Activated CD8-positive, alpha-beta T cell treated with anti-CD3 and anti-CD28 coated beads, Interleukin-2, amount 10 ng/mL, durations not matched to agents 7 days and 5 days (primary cell): ENCODE data around the gene DNASE1L1. TPM values are rescaled to one million over a fixed set of nuclear protein-coding genes. Genes with fewer than 3 reads are reported as not detected.

Experiments
- ATAC-seq: fragments of 150-1000 bp; cut with Tn5 transposase; one replicate; pipeline ENCODE4 v1.10.0; 2021; ENCODE audit warnings: moderate library complexity
- CTCF ChIA-PET: fragments of 350-600 bp; sonication (Branson Sonifier 250); formaldehyde crosslinking; loops from one replicate; lab custom pipeline; 2021; ENCODE audit warnings: antibody characterized with exemption; lab: Charles Lee
- POLR2A ChIA-PET: fragments of 350-600 bp; sonication (Branson Sonifier 250); formaldehyde crosslinking; loops from one replicate; lab custom pipeline; 2021; ENCODE audit warnings: antibody characterized with exemption; lab: Charles Lee
- DNase-seq: peaks from one replicate; pipeline ENCODE4 v3.0.0-alpha.2; 2020
- H3K27ac Mint-ChIP-seq: one replicate; pipeline ENCODE4 v1.8.0; 2021; ENCODE audit warnings: mild to moderate bottlenecking, mixed read lengths
- H3K27me3 Mint-ChIP-seq: one replicate; pipeline ENCODE4 v1.8.0; 2021; ENCODE audit warnings: low read depth, mixed read lengths
- H3K36me3 Mint-ChIP-seq: one replicate; pipeline ENCODE4 v1.8.0; 2021; ENCODE audit warnings: low read depth, mixed read lengths
- H3K4me1 Mint-ChIP-seq: one replicate; pipeline ENCODE4 v1.8.0; 2021; ENCODE audit warnings: low read depth, mixed read lengths
- H3K4me3 Mint-ChIP-seq: one replicate; pipeline ENCODE4 v1.8.0; 2021; ENCODE audit warnings: mild to moderate bottlenecking, mixed read lengths
- H3K9me3 Mint-ChIP-seq: one replicate; pipeline ENCODE4 v1.8.0; 2022; ENCODE audit warnings: mixed read lengths; ENCODE audit not compliant: insufficient read depth
- total RNA-seq, 2 experiments: library from RNA; stranded (reverse); gene quantifications; one replicate each; pipeline ENCODE4 v1.2.3, GENCODE V29; 2021

The DNASE1L1 gene
- total RNA-seq, 2 experiments from 2014 or later, result 22.5 to 26.5 TPM

GRCh38 chrX:154362085-154362742 lies 46.8 kb downstream of the DNASE1L1 start:
- POLR2A ChIA-PET, result no interaction called here
- H3K27ac Mint-ChIP-seq, result no peak overlapping the region
- no peak overlapping the region for H3K4me3 Mint-ChIP-seq
- ATAC-seq (no peak), DNase-seq (no peak)
- H3K27me3 Mint-ChIP-seq, result no peaks in the 10 kb centered on the region
- peaks cover 31% of the 10 kb centered on the region for H3K4me1 Mint-ChIP-seq
- CTCF ChIA-PET, result interaction anchor here (1.2 kb wide), 1 partner anchor 11 kb away, joined by 3 read pairs; no protein-coding TSS in a partner anchor
- peaks cover 39% of the 10 kb centered on the region for H3K36me3 Mint-ChIP-seq
- no peaks in the 10 kb centered on the region for H3K9me3 Mint-ChIP-seq

DNA sequence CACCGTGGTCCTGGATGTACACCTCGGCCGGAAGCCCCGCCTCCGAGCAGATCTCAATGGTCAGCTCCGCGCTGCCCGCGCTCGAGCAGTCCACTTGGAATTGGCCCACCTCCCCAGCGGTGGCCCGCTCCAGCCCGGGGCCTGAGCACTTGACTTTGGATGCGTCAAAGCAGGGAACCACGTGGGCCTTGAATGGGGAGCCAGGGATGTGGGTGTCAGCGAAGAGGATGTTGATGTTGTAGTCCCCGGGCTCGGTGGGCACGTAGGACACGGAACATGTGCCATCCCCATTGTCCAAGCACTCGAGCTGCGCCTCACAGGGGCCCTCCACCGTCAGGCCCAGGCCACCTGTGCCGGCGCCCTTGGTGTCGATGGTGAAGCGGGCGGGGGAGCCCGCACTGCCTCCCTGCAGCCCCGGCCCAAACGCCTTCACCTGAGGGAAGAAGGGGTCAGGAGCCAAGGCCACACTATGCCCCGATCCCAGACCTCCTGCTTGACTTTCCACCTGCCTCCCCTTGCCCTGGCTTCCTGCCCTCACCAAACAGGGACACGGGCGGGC lies 48.8 kb downstream of the DNASE1L1 start:
- no peaks in the 10 kb centered on the region for H3K9me3 Mint-ChIP-seq
- no peak overlapping the region for H3K27ac Mint-ChIP-seq
- peaks cover 32% of the 10 kb centered on the region for H3K4me1 Mint-ChIP-seq
- no peak overlapping the region for H3K4me3 Mint-ChIP-seq
- DNase-seq (no peak), ATAC-seq (no peak)
- ChIA-PET CTCF (no interaction called here), POLR2A (no interaction called here)
- peaks cover 44% of the 10 kb centered on the region for H3K36me3 Mint-ChIP-seq
- H3K27me3 Mint-ChIP-seq, result no peaks in the 10 kb centered on the region

DNA sequence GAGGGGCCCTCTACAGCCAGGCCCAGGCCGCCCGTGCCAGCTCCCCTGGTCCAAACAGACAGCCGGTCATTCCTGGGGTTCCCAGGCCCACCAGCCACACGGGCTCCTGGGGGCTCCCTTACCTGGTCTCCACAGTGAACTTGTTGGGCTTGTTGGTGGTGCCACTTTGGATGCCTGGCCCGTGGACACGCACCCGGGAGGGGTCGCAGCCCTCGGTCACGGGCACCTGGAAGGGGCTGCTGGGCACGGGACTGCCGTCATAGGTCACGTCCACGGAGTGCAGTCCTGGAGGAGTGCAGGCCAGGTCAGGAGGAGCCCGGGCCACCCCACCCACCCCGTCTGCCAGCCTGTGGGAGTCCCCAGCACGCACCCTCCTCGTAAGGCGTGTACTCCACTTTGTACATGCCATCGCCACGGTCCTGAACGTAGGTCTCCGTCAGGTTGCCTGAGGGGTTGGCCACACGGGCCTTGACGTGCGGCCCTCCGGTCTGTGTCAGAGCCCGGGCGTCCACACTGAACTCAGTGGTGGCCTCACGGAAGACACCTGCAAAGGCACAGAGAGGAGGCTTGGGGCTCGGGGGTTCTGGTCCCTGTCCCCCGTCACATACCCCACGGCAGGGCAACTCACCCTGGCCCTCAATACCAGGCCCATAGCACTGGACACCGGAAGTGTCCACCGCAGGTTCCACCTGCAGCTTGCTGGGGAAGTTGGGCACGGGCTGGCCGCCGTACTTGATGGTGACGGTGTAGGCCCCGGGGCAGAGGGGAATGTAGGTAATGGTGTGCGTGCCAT lies 49.5 kb downstream of the DNASE1L1 start:
- H3K36me3 Mint-ChIP-seq, result peaks cover 41% of the 10 kb centered on the region
- no peak overlapping the region for H3K4me3 Mint-ChIP-seq
- no peak for ATAC-seq
- H3K27ac Mint-ChIP-seq, result no peak overlapping the region
- no peak for DNase-seq
- peaks cover 29% of the 10 kb centered on the region for H3K4me1 Mint-ChIP-seq
- H3K9me3 Mint-ChIP-seq, result no peaks in the 10 kb centered on the region
- H3K27me3 Mint-ChIP-seq, result no peaks in the 10 kb centered on the region
- POLR2A ChIA-PET, result no interaction called here
- CTCF ChIA-PET, result no interaction called here

- Mint-ChIP-seq H3K27me3 (no peaks in the 10 kb centered on the region), H3K4me3 (no peak overlapping the region), H3K27ac (no peak overlapping the region), H3K36me3 (peaks cover 38% of the 10 kb centered on the region), H3K4me1 (peaks cover 36% of the 10 kb centered on the region), H3K9me3 (no peaks in the 10 kb centered on the region)
- CTCF ChIA-PET, result no interaction called here
- no peak for ATAC-seq
- POLR2A ChIA-PET, result no interaction called here
- no peak for DNase-seq
Observed at GRCh38 chrX:154358829-154359228, 50.2 kb downstream of the DNASE1L1 start.

DNA sequence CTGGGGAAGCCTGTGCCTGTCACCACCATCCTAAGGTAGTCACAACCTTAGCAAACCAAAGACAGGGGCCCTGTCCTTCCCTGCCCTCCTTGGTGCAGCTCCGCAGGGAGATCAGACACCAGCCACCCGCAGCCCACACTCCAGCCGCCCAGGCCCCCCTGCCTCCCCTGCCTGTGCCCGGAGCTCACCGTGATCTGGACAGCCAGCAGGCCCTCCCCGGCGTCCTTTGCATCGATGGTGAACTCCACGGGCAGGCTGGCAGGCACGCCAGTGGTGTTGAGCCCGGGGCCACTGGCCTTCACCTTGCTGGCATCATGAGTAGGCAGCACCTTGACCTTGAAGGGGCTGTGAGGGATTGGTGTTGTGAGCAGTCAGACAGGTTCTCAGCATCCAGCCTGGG lies 51.0 kb downstream of the DNASE1L1 start:
- H3K36me3 Mint-ChIP-seq, result peaks cover 41% of the 10 kb centered on the region
- ChIA-PET CTCF (no interaction called here), POLR2A (interaction anchor here (1.0 kb wide), 1 partner anchor 9 kb away, joined by 3 read pairs; no protein-coding TSS in a partner anchor)
- H3K9me3 Mint-ChIP-seq, result no peaks in the 10 kb centered on the region
- H3K27ac Mint-ChIP-seq, result no peak overlapping the region
- no peaks in the 10 kb centered on the region for H3K27me3 Mint-ChIP-seq
- H3K4me1 Mint-ChIP-seq, result peaks cover 42% of the 10 kb centered on the region
- DNase-seq (no peak), ATAC-seq (no peak)
- no peak overlapping the region for H3K4me3 Mint-ChIP-seq

DNA sequence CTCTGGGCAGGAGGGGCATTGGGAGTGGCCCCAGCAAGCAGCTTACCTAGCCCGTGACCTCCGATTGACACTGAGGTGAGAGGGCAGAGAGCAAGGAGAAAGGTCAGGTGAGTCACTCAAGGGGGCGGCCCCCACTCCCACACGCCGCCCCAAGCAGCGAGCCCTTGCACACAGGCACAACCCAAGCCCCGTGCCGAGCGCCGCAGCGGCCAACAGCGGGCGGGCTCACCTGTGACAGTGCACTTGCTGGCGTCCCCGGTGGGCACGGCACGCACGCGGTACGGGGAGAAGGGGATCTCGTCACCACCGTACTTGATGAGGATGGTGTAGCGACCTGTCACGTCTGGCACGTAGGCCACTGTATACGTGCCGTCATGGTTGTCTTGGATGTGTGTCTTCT lies 51.8 kb downstream of the DNASE1L1 start:
- Mint-ChIP-seq H3K4me3 (no peak overlapping the region), H3K27me3 (no peaks in the 10 kb centered on the region), H3K9me3 (no peaks in the 10 kb centered on the region), H3K36me3 (peaks cover 39% of the 10 kb centered on the region), H3K27ac (no peak overlapping the region), H3K4me1 (peaks cover 46% of the 10 kb centered on the region)
- ChIA-PET CTCF (no interaction called here), POLR2A (no interaction called here)
- ATAC-seq (no peak), DNase-seq (no peak)

DNA sequence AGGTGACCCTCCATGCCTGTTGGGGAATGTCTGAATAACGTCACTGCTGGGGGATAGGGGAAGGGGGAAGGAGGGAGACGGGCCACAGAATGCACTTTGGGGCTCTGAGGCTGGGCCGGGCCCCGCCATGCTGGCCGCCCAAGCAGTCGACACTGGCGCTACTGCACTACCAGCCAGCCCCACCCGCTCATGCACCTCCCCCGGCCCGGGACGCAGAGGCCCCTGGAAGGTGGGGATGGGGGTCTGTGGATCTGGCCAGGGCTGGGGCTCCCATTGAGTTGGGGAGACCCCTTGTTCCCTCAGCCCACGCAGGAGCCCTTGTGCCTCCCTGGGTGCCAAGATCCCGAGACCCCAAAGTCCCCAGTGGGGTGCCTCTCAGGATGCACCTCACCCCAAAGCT lies 52.5 kb downstream of the DNASE1L1 start:
- DNase-seq (no peak), ATAC-seq (no peak)
- no peaks in the 10 kb centered on the region for H3K9me3 Mint-ChIP-seq
- peaks cover 52% of the 10 kb centered on the region for H3K4me1 Mint-ChIP-seq
- ChIA-PET POLR2A (interaction anchor here (0.6 to 1.7 kb wide), 2 partner anchors 14 to 116 kb away, joined by 3 to 6 read pairs; no protein-coding TSS in a partner anchor), CTCF (no interaction called here)
- H3K27me3 Mint-ChIP-seq, result no peaks in the 10 kb centered on the region
- peak overlapping the region; percentile 57 for H3K27ac Mint-ChIP-seq
- H3K36me3 Mint-ChIP-seq, result peaks cover 43% of the 10 kb centered on the region
- H3K4me3 Mint-ChIP-seq, result no peak overlapping the region

GRCh38 chrX:154355776-154356140 lies 53.3 kb downstream of the DNASE1L1 start:
- peaks cover 55% of the 10 kb centered on the region for H3K4me1 Mint-ChIP-seq

DNA sequence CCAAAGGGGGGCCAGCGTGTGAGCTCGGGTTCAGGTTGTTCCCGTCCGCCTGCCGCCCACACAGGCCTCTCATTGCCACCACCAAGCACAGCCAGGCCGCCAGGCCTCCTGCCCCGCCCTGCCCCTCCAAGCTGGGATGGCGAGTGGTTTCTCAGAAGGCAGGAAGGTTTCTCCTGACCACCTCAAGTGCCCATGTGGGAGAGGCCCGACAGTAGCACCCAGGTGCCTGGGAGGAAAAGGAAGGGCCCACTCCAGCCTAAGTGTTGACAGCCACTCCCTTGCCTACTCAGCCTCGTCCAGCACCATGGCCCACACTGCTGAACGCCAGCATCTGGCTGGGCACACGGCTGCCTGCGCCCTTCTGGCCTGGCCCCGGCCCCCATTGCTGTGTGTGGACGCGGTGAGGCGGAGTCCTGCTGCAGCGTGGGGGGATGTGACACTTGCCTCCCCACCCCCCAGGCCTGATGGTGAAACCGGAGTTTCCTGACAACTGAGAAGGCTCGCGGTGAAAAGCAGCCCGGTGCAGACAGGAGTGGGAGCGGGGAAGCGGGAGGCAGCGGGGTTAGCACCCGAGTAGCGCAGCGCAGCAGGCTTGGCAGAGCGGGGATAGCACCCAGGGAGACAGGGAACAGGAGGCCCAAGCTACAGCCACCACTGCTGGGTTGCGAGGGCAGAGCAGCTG lies 53.8 kb downstream of the DNASE1L1 start:
- no peak overlapping the region for H3K4me3 Mint-ChIP-seq
- DNase-seq (no peak), ATAC-seq (no peak)
- no peak overlapping the region for H3K27ac Mint-ChIP-seq
- peaks cover 38% of the 10 kb centered on the region for H3K36me3 Mint-ChIP-seq
- no peaks in the 10 kb centered on the region for H3K9me3 Mint-ChIP-seq
- ChIA-PET CTCF (no interaction called here), POLR2A (interaction anchor here (0.7 to 1.7 kb wide), 3 partner anchors 16 to 42 kb away, joined by 3 to 6 read pairs (median 3); no protein-coding TSS in a partner anchor)
- H3K27me3 Mint-ChIP-seq, result no peaks in the 10 kb centered on the region
- peaks cover 59% of the 10 kb centered on the region for H3K4me1 Mint-ChIP-seq

More at GRCh38 chrX:154355776-154356140, 53.3 kb downstream of the DNASE1L1 start:
- ChIA-PET CTCF (no interaction called here), POLR2A (interaction anchor here (0.7 to 1.7 kb wide), 2 partner anchors 15 to 42 kb away, joined by 3 to 6 read pairs; no protein-coding TSS in a partner anchor)
- Mint-ChIP-seq H3K27me3 (no peaks in the 10 kb centered on the region), H3K4me3 (no peak overlapping the region), H3K9me3 (no peaks in the 10 kb centered on the region), H3K27ac (no peak overlapping the region), H3K36me3 (peaks cover 40% of the 10 kb centered on the region)
- ATAC-seq, result no peak
- no peak for DNase-seq

DNA sequence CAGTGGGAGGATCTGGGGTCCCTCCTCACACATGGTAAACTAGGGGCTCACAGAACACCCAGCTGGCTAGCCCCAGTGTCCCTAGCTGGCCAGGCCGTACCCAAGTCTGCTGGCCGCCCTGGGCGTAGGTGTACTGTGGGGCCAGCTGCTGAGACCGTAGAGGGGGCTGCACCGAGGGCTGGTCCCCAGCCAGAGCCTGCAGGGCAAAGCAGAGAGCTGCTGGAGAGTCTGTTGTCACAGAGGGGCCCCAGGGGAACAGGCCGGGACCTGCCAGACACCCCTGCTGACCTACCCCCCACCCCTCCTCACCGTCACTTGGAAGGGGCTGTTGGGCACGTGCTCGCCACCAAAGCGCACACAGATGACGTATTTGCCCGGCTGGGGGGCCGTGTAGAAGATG lies 54.5 kb downstream of the DNASE1L1 start:
- ChIA-PET POLR2A (interaction anchor here (0.7 kb wide), 1 partner anchor 19 kb away, joined by 3 read pairs; no protein-coding TSS in a partner anchor), CTCF (no interaction called here)
- no peak overlapping the region for H3K4me3 Mint-ChIP-seq
- no peaks in the 10 kb centered on the region for H3K27me3 Mint-ChIP-seq
- no peak overlapping the region for H3K27ac Mint-ChIP-seq
- H3K36me3 Mint-ChIP-seq, result peaks cover 40% of the 10 kb centered on the region
- peaks cover 65% of the 10 kb centered on the region for H3K4me1 Mint-ChIP-seq
- DNase-seq (no peak), ATAC-seq (no peak)
- no peaks in the 10 kb centered on the region for H3K9me3 Mint-ChIP-seq

DNA sequence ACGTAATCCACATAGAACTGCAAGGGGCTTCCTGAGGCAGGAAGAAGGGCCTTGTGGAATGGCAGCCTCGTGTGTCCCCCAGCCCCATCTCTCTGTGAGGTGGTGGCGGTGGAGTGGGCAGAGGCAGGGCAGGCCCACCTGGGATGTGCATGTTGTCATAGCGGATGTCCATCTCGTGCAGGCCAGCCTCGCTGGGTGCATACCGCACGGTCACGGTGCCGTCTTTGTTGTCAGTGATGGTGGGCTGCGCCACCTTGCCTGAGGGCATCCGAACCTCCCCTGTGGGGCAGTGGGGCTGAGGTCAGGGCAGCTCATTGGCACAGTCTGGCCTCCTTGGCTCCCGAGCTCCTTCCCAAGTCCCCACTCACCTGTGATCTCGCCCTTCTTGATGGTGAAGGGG lies 55.0 kb downstream of the DNASE1L1 start:
- Mint-ChIP-seq H3K4me3 (no peak overlapping the region), H3K27ac (no peak overlapping the region), H3K27me3 (no peaks in the 10 kb centered on the region), H3K36me3 (peaks cover 43% of the 10 kb centered on the region), H3K4me1 (peaks cover 69% of the 10 kb centered on the region), H3K9me3 (no peaks in the 10 kb centered on the region)
- ChIA-PET CTCF (no interaction called here), POLR2A (interaction anchor here (0.9 kb wide), 1 partner anchor 13 kb away, joined by 3 read pairs; no protein-coding TSS in a partner anchor)
- no peak for DNase-seq
- no peak for ATAC-seq
